HCT116 (cell line): ENCODE data around the gene SLC25A51. TPM values are rescaled to one million over a fixed set of nuclear protein-coding genes. Genes with fewer than 3 reads are reported as not detected.

Experiments
- ATAC-seq: fragments of 200-7000 bp; cut with Tn5 transposase; 2 replicates; pipeline ENCODE4 v1.9.1; 2020; ENCODE audit warnings: mild to moderate bottlenecking, moderate library complexity
- BruUV-seq: library from RNA; stranded (reverse); fragments of 400-500 nt; replicated peaks from 2 replicates; lab custom pipeline; 2021; lab: Mats Ljungman, UMichigan
- CTCF ChIA-PET: fragments of 300-600 bp; sonication (Branson Sonifier 250); formaldehyde crosslinking; loops from one replicate; lab custom pipeline; 2021; ENCODE audit warnings: antibody characterized with exemption; lab: Charles Lee
- POLR2A ChIA-PET: fragments of 300-600, 350-600 bp; sonication (Branson Sonifier 250); formaldehyde crosslinking; loops from one replicate; lab custom pipeline; 2021; ENCODE audit warnings: antibody characterized with exemption; lab: Charles Lee
- RAD21 ChIA-PET, 2 experiments: fragments of 300-600 bp; sonication (Branson Sonifier 250); formaldehyde crosslinking; loops; one replicate each; lab custom pipeline; 2023; ENCODE audit warnings: low total read pairs in 2 of 2; ENCODE audit not compliant: uncharacterized antibody in 2 of 2, unreplicated experiment in 2 of 2, low non-redundant PET in 1 of 2; lab: Charles Lee
- DNase-seq: peaks from one replicate; pipeline ENCODE4 v3.0.0-alpha.2; 2010; ENCODE audit warnings: low read depth, low spot score
- H2AFZ ChIP-seq: fragments of 200-600 bp; shearing (Covaris generic), sonication (generic); 2 replicates; pipeline ENCODE4 v1.6.1; 2017; ENCODE audit warnings: low read depth, mixed run types, mixed read lengths, antibody characterized with exemption, low read length; ENCODE audit not compliant: poor library complexity, severe bottlenecking
- H3K27ac ChIP-seq: 2 replicates; pipeline ENCODE4 v1.5.1; 2012; ENCODE audit warnings: low read depth, low read length
- H3K27me3 ChIP-seq: fragments of 200-600 bp; sonication (generic); 2 replicates; pipeline ENCODE4 v1.6.1; 2016; ENCODE audit warnings: mixed run types, low read length, mixed read lengths; ENCODE audit not compliant: insufficient read depth
- H3K36me3 ChIP-seq, 2 experiments: fragments of 200-500 bp in 1 of 2; fragments of 200-600 bp in 1 of 2; sonication (Bioruptor generic) in 1 of 2; sonication (generic) in 1 of 2; 2 replicates each; pipeline versions ENCODE4 v1.5.1 to v1.6.1; 2014 to 2016; ENCODE audit warnings: low read length in 2 of 2, inconsistent platforms in 1 of 2, mixed read lengths in 1 of 2, mixed run types in 1 of 2; ENCODE audit not compliant: insufficient read depth in 2 of 2, control insufficient read depth in 1 of 2
- H3K4me1 ChIP-seq, 2 experiments: fragments of 200-600 bp in 1 of 2; sonication (generic) in 1 of 2; 2 replicates each; pipeline versions ENCODE4 v1.5.1 to v1.6.1; 2012 to 2017; ENCODE audit warnings: low read length in 2 of 2, inconsistent platforms in 1 of 2, mild to moderate bottlenecking in 1 of 2, mixed read lengths in 1 of 2, mixed run types in 1 of 2, moderate library complexity in 1 of 2; ENCODE audit not compliant: insufficient read depth in 2 of 2, control insufficient read depth in 1 of 2
- H3K4me2 ChIP-seq: fragments of 200-600 bp; sonication (generic); 2 replicates; pipeline ENCODE4 v1.6.1; 2017; ENCODE audit warnings: mixed run types, low read length, mixed read lengths
- H3K4me3 ChIP-seq, 2 experiments: fragments of 200-600 bp in 1 of 2; sonication (generic) in 1 of 2; replicated peaks in 1 of 2; 2 replicates each; pipeline ENCODE4 v1.5.1; 2011 to 2016; ENCODE audit warnings: low read length in 2 of 2, control low read depth in 1 of 2, low read depth in 1 of 2, mild to moderate bottlenecking in 1 of 2, mixed read lengths in 1 of 2, mixed run types in 1 of 2
- H3K79me2 ChIP-seq: fragments of 200-600 bp; sonication (generic); 2 replicates; pipeline ENCODE4 v1.6.1; 2017; ENCODE audit warnings: mild to moderate bottlenecking, mixed run types, low read length, moderate library complexity, mixed read lengths; ENCODE audit not compliant: insufficient read depth
- H3K9ac ChIP-seq: fragments of 200-600 bp; sonication (generic); 2 replicates; pipeline ENCODE4 v1.6.1; 2016; ENCODE audit warnings: low read length, mixed read lengths
- H3K9me2 ChIP-seq: fragments of 200-600 bp; sonication (generic), shearing (Covaris generic); 2 replicates; pipeline ENCODE4 v1.6.1; 2017; ENCODE audit warnings: mixed run types, mild to moderate bottlenecking, moderate library complexity; ENCODE audit not compliant: insufficient read depth
- H3K9me3 ChIP-seq, 2 experiments: fragments of 200-500 bp in 1 of 2; fragments of 200-600 bp in 1 of 2; sonication (Bioruptor generic) in 1 of 2; sonication (generic) in 1 of 2; 2 replicates each; pipeline ENCODE4 v1.6.1; 2014 to 2017; ENCODE audit warnings: low read length in 2 of 2, mixed read lengths in 2 of 2, inconsistent platforms in 1 of 2, low read depth in 1 of 2, mild to moderate bottlenecking in 1 of 2, mixed run types in 1 of 2, moderate library complexity in 1 of 2; ENCODE audit not compliant: control insufficient read depth in 1 of 2, insufficient read depth in 1 of 2
- H4K20me1 ChIP-seq: fragments of 200-600 bp; sonication (generic), shearing (Covaris generic); 2 replicates; pipeline ENCODE4 v1.6.1; 2017; ENCODE audit warnings: mixed run types, mild to moderate bottlenecking, moderate library complexity; ENCODE audit not compliant: insufficient read depth
- ATF3 ChIP-seq: IDR thresholded peaks from 2 replicates; pipeline ENCODE4 v1.6.1; 2012
- CEBPB ChIP-seq: IDR thresholded peaks from 2 replicates; pipeline ENCODE4 v1.6.1; 2012; ENCODE audit warnings: low read depth
- EGR1 ChIP-seq: IDR thresholded peaks from 2 replicates; pipeline ENCODE4 v1.6.1; 2012; ENCODE audit warnings: low read depth
- ELF1 ChIP-seq: IDR thresholded peaks from 2 replicates; pipeline ENCODE4 v1.6.1; 2012; ENCODE audit warnings: low read depth, borderline replicate concordance
- EZH2 ChIP-seq: fragments of 200-600 bp; sonication (generic); IDR thresholded peaks from 2 replicates; pipeline ENCODE4 v1.6.1; 2017; ENCODE audit warnings: antibody characterized with exemption, mixed run types
- EZH2phosphoT487 ChIP-seq: fragments of 200-600 bp; IDR thresholded peaks from 2 replicates; pipeline ENCODE4 v1.6.1; 2018; ENCODE audit warnings: antibody characterized with exemption, borderline replicate concordance
- FOSL1 ChIP-seq: IDR thresholded peaks from 2 replicates; pipeline ENCODE4 v1.6.1; 2012; ENCODE audit warnings: low read depth
- MAX ChIP-seq: IDR thresholded peaks from 2 replicates; pipeline ENCODE4 v1.6.1; 2012
- POLR2A ChIP-seq: IDR thresholded peaks from 2 replicates; pipeline ENCODE4 v1.7.0; 2011; ENCODE audit warnings: borderline replicate concordance; ENCODE audit not compliant: insufficient read depth, insufficient read length; ENCODE audit errors: extremely low read depth
- POLR2AphosphoS5 ChIP-seq: IDR thresholded peaks from 2 replicates; pipeline ENCODE4 v1.6.1; 2011; ENCODE audit warnings: mild to moderate bottlenecking, low read depth, low read length, moderate library complexity
- RAD21 ChIP-seq: IDR thresholded peaks from 2 replicates; pipeline ENCODE4 v1.6.1; 2012; ENCODE audit warnings: low read depth, mild to moderate bottlenecking
- SIN3A ChIP-seq: IDR thresholded peaks from 2 replicates; pipeline ENCODE4 v1.6.1; 2012; ENCODE audit warnings: low read depth
- SP1 ChIP-seq: IDR thresholded peaks from 2 replicates; pipeline ENCODE4 v1.6.1; 2012; ENCODE audit warnings: low read depth
- SRF ChIP-seq: IDR thresholded peaks from 2 replicates; pipeline ENCODE4 v1.6.1; 2012; ENCODE audit warnings: low read depth
- YY1 ChIP-seq: IDR thresholded peaks from 2 replicates; pipeline ENCODE4 v1.6.1; 2011; ENCODE audit warnings: low read length, low read depth, moderate library complexity, mild to moderate bottlenecking; ENCODE audit not compliant: insufficient replicate concordance; ENCODE audit errors: extremely low read depth
- ZBTB33 ChIP-seq: IDR thresholded peaks from 2 replicates; pipeline ENCODE4 v1.6.1; 2011; ENCODE audit warnings: mild to moderate bottlenecking, low read length, moderate library complexity; ENCODE audit not compliant: insufficient replicate concordance; ENCODE audit errors: extremely low read depth
- ZNF274 ChIP-seq: fragments of 200-500 bp; sonication (Bioruptor generic); IDR thresholded peaks from 2 replicates; pipeline ENCODE4 v1.6.1; 2014; ENCODE audit warnings: mild to moderate bottlenecking, low read depth, low read length, inconsistent platforms
- intact Hi-C: fragments of 100-400 bp; cut with micrococcal nuclease; formaldehyde crosslinking; loops from 2 replicates; pipeline ENCODE4 v1.10.0; 2022
- total RNA-seq: library from RNA; stranded (reverse); gene quantifications from one replicate; pipeline ENCODE4 v1.2.1, GENCODE V29; 2021; ENCODE audit not compliant: unreplicated experiment
- TF ChIP-seq, protein P1 (sequence below), 3 experiments: fragments of 200-600 bp in 1 of 3; sonication (generic) in 1 of 3; IDR thresholded peaks in 2 of 3; conservative IDR thresholded peaks in 1 of 3; 2 replicates each; pipeline ENCODE4 v1.5.1; 2012 to 2017; ENCODE audit warnings: low read depth in 2 of 3, low read length in 2 of 3, antibody characterized with exemption in 1 of 3, borderline replicate concordance in 1 of 3, control low read depth in 1 of 3, mild to moderate bottlenecking in 1 of 3, mixed read lengths in 1 of 3, mixed run types in 1 of 3, moderate library complexity in 1 of 3; ENCODE audit not compliant: insufficient read depth in 1 of 3
- TF ChIP-seq, protein P2 (sequence below): IDR thresholded peaks from 2 replicates; pipeline ENCODE4 v1.6.1; 2012; ENCODE audit warnings: low read depth

The SLC25A51 gene
- total RNA-seq, 1 experiment from 2014 or later: 27.3 TPM

- RAD21 ChIA-PET: no interaction called here
- no peaks in the 10 kb centered on the region for H3K9me2 ChIP-seq
- BruUV-seq: no TSS peak
- H3K4me3 ChIP-seq: no peak overlapping the region
- DNase-seq (no peak), ATAC-seq (no peak)
- CTCF ChIA-PET: interaction anchor here (1.3 to 4.9 kb wide), 3 partner anchors 172 to 348 kb away, joined by 5 to 54 read pairs (median 27); no protein-coding TSS in a partner anchor
- H3K9me3 ChIP-seq: no peaks in the 10 kb centered on the region
- intact Hi-C loops: loop anchor here (5.0 kb wide), 1 partner anchor 51 kb away; no protein-coding TSS in a partner anchor
- peaks cover 0 to 5% of the 10 kb centered on the region in 2 experiments; a peak in 1 of 4 replicates for H3K4me1 ChIP-seq
- H2AFZ ChIP-seq: no peak overlapping the region
- H3K27ac ChIP-seq: no peak overlapping the region
- H3K9ac ChIP-seq: no peak overlapping the region
- no peak overlapping the region for H3K4me2 ChIP-seq
- peaks cover 7 to 17% of the 10 kb centered on the region in 2 experiments; a peak in 2 of 4 replicates for H3K36me3 ChIP-seq
- POLR2A ChIA-PET: interaction anchor here (0.8 kb wide), 1 partner anchor 35 kb away, joined by 4 read pairs; no protein-coding TSS in a partner anchor
- H3K27me3 ChIP-seq: no peaks in the 10 kb centered on the region
- no peaks in the 10 kb centered on the region for H3K79me2 ChIP-seq
- TF ChIP-seq, protein P1, sequence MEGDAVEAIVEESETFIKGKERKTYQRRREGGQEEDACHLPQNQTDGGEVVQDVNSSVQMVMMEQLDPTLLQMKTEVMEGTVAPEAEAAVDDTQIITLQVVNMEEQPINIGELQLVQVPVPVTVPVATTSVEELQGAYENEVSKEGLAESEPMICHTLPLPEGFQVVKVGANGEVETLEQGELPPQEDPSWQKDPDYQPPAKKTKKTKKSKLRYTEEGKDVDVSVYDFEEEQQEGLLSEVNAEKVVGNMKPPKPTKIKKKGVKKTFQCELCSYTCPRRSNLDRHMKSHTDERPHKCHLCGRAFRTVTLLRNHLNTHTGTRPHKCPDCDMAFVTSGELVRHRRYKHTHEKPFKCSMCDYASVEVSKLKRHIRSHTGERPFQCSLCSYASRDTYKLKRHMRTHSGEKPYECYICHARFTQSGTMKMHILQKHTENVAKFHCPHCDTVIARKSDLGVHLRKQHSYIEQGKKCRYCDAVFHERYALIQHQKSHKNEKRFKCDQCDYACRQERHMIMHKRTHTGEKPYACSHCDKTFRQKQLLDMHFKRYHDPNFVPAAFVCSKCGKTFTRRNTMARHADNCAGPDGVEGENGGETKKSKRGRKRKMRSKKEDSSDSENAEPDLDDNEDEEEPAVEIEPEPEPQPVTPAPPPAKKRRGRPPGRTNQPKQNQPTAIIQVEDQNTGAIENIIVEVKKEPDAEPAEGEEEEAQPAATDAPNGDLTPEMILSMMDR (IDR thresholded peaks at IDR 0.05 in 2 of 3, conservative IDR thresholded peaks at IDR 0.05 in 1 of 3; ENCODE audit: borderline replicate concordance in 1 of 3, insufficient read depth in 1 of 3, low read depth in 2 of 3, low read length in 2 of 3): no peak
- TF ChIP-seq POLR2AphosphoS5: no peak
- no peak for TF ChIP-seq ZNF274
- no peak for TF ChIP-seq ZBTB33
- no peak for TF ChIP-seq SRF
- no peak for TF ChIP-seq YY1
- no peak for TF ChIP-seq FOSL1
- TF ChIP-seq RAD21: no peak
- TF ChIP-seq SP1: no peak
- TF ChIP-seq SIN3A: no peak
- no peak for TF ChIP-seq ELF1
- TF ChIP-seq EZH2phosphoT487: no peak
- no peak for TF ChIP-seq CEBPB
- TF ChIP-seq EGR1: no peak
- no peak for TF ChIP-seq EZH2
- TF ChIP-seq ATF3: no peak
- TF ChIP-seq MAX: no peak
- no peak for TF ChIP-seq POLR2A
- TF ChIP-seq, protein P2, sequence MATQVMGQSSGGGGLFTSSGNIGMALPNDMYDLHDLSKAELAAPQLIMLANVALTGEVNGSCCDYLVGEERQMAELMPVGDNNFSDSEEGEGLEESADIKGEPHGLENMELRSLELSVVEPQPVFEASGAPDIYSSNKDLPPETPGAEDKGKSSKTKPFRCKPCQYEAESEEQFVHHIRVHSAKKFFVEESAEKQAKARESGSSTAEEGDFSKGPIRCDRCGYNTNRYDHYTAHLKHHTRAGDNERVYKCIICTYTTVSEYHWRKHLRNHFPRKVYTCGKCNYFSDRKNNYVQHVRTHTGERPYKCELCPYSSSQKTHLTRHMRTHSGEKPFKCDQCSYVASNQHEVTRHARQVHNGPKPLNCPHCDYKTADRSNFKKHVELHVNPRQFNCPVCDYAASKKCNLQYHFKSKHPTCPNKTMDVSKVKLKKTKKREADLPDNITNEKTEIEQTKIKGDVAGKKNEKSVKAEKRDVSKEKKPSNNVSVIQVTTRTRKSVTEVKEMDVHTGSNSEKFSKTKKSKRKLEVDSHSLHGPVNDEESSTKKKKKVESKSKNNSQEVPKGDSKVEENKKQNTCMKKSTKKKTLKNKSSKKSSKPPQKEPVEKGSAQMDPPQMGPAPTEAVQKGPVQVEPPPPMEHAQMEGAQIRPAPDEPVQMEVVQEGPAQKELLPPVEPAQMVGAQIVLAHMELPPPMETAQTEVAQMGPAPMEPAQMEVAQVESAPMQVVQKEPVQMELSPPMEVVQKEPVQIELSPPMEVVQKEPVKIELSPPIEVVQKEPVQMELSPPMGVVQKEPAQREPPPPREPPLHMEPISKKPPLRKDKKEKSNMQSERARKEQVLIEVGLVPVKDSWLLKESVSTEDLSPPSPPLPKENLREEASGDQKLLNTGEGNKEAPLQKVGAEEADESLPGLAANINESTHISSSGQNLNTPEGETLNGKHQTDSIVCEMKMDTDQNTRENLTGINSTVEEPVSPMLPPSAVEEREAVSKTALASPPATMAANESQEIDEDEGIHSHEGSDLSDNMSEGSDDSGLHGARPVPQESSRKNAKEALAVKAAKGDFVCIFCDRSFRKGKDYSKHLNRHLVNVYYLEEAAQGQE: no peak
- H4K20me1 ChIP-seq: no peaks in the 10 kb centered on the region
These were observed 12.1 kb upstream of the SLC25A51 start for GRCh38 chr9:37915911-37916470.
